ENCODE data around the gene GATA2.

GATA2 gene

DNA sequence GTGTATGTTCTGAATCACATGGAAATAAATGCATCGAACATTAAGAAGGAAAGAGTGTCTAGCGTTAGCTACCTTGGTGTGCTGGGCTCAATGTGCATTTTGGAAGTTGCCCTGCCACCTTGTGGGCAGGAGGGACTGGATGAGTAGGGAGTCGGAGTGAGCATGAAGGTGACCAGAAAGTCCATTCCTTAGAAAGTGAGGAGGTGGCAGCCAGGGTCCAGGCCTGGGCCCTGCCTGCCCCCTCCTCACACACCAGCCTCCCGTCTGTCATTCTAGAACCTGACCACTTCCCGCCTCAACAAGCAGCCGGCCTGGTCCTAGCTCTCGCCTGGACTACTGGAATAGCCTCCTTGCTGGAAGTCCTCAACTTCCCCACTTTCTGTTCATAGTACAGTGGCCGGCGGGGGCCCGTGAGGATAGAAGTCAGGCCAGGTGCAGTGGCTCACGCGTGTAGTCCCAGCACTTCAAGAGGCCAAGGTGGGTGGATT is 10.2 kb upstream of the GATA2 start:
- no peak overlapping the region for H3K4me3 ChIP-seq (replicated peaks; ENCODE audit: low read depth, low read length)
- TF ChIP-seq, protein P1, sequence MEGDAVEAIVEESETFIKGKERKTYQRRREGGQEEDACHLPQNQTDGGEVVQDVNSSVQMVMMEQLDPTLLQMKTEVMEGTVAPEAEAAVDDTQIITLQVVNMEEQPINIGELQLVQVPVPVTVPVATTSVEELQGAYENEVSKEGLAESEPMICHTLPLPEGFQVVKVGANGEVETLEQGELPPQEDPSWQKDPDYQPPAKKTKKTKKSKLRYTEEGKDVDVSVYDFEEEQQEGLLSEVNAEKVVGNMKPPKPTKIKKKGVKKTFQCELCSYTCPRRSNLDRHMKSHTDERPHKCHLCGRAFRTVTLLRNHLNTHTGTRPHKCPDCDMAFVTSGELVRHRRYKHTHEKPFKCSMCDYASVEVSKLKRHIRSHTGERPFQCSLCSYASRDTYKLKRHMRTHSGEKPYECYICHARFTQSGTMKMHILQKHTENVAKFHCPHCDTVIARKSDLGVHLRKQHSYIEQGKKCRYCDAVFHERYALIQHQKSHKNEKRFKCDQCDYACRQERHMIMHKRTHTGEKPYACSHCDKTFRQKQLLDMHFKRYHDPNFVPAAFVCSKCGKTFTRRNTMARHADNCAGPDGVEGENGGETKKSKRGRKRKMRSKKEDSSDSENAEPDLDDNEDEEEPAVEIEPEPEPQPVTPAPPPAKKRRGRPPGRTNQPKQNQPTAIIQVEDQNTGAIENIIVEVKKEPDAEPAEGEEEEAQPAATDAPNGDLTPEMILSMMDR (IDR thresholded peaks at IDR 0.05; ENCODE audit: low read depth, low read length, missing control alignments): peak; percentile 27
- no peak for DNase-seq (ENCODE audit: extremely low read depth, low read depth)

DNA sequence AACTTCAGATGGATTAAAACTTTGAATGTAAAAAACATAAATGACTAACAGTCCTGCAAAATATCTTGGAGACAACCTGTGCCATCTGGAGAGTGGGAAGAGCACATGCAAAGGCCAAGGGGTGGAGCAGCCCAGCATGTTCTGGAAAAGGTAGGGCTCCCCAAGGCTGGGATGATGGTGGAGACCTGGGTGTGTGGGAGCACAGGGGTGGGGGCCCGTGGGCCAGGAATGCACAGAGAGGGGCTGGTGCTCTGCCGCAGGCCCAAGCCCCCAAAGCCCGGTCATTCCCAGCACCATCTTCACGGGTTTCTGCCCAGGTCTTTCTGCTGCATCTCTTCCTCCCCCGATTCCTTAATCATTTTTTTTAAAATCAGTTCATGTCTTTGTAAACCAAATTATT is 9.7 kb upstream of the GATA2 start:
- DNase-seq (ENCODE audit: extremely low read depth, low read depth): no peak
- TF ChIP-seq, protein P1 (IDR thresholded peaks at IDR 0.05; ENCODE audit: low read depth, low read length, missing control alignments): no peak

DNA sequence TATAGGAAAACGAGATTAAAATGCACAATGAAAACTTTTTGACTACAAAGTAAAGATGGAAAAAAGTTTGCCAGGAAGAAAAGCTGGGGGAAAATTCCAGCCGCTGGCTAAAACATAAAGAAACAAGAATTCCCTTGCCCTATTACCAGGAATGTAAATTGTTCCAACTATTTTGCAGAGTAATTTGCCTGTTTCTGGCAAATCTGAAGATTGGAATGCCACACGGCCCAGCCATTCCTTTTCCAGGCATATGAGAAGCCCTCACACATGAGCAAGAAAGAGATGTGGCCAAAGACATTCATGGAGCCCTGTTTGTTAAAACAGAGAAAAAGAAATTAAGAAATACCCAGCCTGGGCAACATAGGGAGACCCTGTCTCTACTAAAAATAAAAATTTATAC is 8.4 kb upstream of the GATA2 start:
- TF ChIP-seq, protein P1 (IDR thresholded peaks at IDR 0.05; ENCODE audit: low read depth, low read length, missing control alignments): no peak
- no peak overlapping the region for H3K4me3 ChIP-seq (replicated peaks; ENCODE audit: low read depth, low read length)
- no peak for DNase-seq (ENCODE audit: extremely low read depth, low read depth)

More for the DNA sequence above, 9.7 kb upstream of the GATA2 start:
- no peak overlapping the region for H3K4me3 ChIP-seq (replicated peaks; ENCODE audit: low read depth, low read length)

DNA sequence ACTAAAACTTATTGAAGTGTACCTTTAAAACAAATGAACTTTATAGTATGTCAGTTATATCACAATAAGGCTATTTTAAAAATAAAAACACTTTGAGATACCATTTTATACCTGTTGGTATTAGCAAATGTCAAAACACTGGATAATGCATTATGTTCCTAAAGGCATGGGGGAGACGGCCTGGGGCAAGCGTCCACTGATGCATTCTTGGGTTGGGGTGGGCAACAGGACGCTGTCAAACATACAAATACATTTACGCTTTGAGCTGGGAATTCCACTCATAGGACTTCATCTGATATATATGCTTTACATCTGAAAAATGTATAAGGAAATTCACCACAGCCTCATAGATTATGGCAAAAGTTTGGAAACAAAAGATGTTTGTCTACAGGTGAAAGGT is 7.6 kb upstream of the GATA2 start:
- no peak for DNase-seq (ENCODE audit: extremely low read depth, low read depth)
- no peak overlapping the region for H3K4me3 ChIP-seq (replicated peaks; ENCODE audit: low read depth, low read length)
- TF ChIP-seq, protein P1 (IDR thresholded peaks at IDR 0.05; ENCODE audit: low read depth, low read length, missing control alignments): no peak

DNA sequence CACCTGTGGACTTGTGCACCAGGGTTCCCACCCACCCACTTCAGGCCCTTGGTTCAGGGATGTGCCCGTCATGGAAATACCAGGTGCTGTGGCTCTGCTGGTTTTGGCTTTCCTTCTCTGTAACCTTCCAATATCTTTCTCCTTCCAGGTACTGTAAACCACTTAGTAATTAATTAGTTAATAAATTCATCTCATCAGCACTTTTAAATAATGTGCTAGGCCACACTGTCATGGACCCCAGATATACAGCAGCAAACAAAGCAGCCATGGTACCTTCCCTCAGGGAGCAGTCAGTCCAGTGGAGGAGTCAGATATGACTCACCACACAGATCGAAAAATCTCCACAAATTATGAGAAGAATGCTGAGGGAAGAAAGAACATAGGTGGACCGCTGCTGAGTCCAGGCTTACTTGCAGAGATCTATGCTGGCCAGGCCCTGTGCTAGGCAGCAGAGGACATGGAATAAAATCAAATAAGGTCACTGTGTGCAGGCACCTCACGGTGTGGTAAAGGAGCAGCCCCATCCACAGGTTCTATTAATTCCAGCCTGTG is 6.8 kb upstream of the GATA2 start:
- H3K4me3 ChIP-seq (replicated peaks; ENCODE audit: low read depth, low read length): no peak overlapping the region
- TF ChIP-seq, protein P1 (IDR thresholded peaks at IDR 0.05; ENCODE audit: low read depth, low read length, missing control alignments): no peak
- DNase-seq (ENCODE audit: extremely low read depth, low read depth): no peak

DNA sequence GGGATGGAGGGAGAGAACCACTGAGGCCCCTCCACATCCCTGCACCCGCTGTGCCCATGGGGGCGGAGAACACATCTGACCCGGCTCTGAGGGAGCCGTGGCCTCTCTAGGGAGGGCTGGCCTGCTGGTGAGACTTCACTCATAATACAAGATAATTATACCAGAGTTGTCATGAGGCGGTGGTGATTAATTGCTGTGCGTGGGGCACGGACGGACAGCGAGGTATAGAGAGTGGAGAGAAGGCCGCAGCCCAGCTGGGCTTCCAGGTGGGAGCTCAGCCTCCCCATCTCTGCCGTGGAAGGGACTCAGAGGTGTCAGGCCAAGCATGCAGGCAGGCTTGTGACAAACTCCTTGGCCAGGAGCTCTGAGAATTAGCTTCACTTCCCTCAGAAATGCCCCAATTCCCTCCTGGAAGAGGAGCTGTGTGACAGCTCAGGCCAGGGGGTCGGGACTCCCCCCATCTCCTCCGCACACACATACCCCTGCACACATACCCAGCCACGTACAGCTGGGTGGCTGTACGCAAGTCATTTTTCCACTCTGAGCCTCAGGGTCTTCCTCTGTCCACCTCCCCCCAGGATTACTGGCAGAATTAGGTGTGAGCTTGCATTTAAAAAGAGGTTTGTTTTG is 6.0 kb upstream of the GATA2 start:
- no peak overlapping the region for H3K4me3 ChIP-seq (replicated peaks; ENCODE audit: low read depth, low read length)
- no peak for DNase-seq (ENCODE audit: extremely low read depth, low read depth)
- TF ChIP-seq, protein P1 (IDR thresholded peaks at IDR 0.05; ENCODE audit: low read depth, low read length, missing control alignments): no peak

Measured in HFF-Myc (cell line).